RWPE1 (cell line): ENCODE measurements around the gene RPAP3.

ENCODE experiments used
- CTCF ChIA-PET: fragments of 350-600 bp; sonication (Branson Sonifier 250); formaldehyde crosslinking; extraction: SDS; loops from one replicate; lab custom pipeline; 2021; lab: Yijun Ruan, JAX
- POLR2A ChIA-PET: fragments of 400-600 bp; formaldehyde crosslinking; extraction: SDS; loops from one replicate; lab custom pipeline; 2020; ENCODE audit warnings: antibody characterized with exemption; ENCODE audit not compliant: low non-redundant PET; lab: Yijun Ruan, JAX
- DNase-seq: peaks from one replicate; pipeline ENCODE4 v3.0.0; 2012; ENCODE audit warnings: low spot score
- H3K27ac ChIP-seq: fragments of 450-650 bp; 2 replicates; pipeline ENCODE4 v1.5.1; 2017
- CTCF ChIP-seq: fragments of 450-650 bp; conservative IDR thresholded peaks from 2 replicates; pipeline ENCODE4 v1.5.1; 2017; ENCODE audit warnings: low read depth, mild to moderate bottlenecking

RPAP3 gene

DNA sequence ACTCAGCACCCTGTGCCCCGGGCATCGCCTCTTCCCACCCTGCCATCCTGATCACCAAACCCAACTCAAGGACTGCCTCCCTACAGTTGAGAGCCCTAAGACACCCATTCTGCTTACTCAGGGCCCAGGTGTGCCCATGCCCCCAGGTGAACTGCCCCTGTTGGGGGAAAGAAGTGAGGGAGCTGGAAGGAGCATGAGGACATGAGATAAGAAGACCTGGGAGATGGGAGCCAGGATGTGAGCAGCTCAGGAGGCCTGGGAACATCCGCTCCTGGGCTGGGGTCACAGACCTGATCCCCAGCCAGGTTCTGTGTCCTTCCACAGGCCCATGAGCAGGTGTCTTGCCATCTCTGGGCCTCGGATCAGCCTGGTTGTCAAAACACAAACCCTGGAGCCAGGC is 46.3 kb upstream of the RPAP3 start:
- H3K27ac ChIP-seq = peak overlapping the region; percentile 93
- no peak for TF ChIP-seq CTCF
- ChIA-PET CTCF (interaction anchor here (0.9 to 5.2 kb wide), 2 partner anchors 9 to 20 kb away, joined by 3 to 36 read pairs; no protein-coding TSS in a partner anchor), POLR2A (no interaction called here)
- DNase-seq = no peak

DNA sequence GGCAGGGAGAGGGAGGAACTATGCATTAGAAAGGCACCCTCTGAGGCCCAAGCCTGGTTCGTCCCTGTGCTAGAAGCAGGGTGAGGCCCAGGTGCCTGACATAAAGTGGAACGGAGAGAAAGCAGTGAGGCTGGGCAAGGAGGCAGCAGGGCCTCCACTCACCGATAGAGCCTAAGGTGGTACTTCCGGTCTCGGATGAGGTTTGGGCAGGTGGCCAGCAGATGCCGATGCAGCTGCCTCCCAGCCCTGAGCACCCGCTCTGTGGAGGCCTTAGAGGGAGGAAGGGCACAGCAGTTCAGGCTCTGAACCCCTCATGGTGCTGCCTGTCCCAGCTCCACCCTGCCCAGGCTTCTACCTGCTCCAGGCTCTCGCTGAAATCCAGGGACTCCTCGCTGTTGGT is 45.7 kb upstream of the RPAP3 start:
- peak overlapping the region; percentile 93 for H3K27ac ChIP-seq

DNA sequence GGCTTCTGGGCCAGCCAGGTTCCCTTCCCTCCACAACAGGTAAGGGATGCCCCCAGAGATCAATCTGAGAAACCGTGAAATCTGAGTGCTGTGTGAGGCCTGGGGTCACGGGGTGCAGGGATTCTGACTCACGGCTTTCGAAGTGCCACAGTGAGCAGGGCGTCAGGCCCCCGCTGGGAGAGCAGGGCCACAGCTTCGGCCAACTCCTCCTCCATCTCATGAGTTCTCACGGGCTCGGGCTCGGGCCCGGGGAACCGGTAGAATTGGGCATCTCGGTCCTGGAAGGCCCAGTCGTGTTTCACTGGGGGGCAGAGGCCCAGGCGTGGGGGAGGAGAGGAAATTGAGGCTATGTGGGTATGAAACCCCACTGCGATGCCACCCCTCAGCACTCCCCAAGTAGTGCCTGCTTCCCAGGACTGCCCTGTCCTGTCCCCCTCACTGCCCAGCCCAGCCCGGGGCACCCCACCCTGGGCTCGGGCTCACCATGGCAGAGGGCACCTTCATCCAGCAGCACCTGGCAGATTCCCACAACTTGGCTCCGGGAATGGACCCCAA is 45.2 kb upstream of the RPAP3 start:
- POLR2A ChIA-PET = no interaction called here
- peak overlapping the region; percentile 93 for H3K27ac ChIP-seq
- TF ChIP-seq CTCF = no peak
- CTCF ChIA-PET = interaction anchor here (0.9 kb wide), 1 partner anchor 21 kb away, joined by 3 read pairs; no protein-coding TSS in a partner anchor
- no peak for DNase-seq

More for the DNA sequence above, 45.7 kb upstream of the RPAP3 start:
- CTCF ChIA-PET = interaction anchor here (0.9 kb wide), 1 partner anchor 21 kb away, joined by 3 read pairs; no protein-coding TSS in a partner anchor
- no peak for DNase-seq
- POLR2A ChIA-PET = no interaction called here
- TF ChIP-seq CTCF = no peak

DNA sequence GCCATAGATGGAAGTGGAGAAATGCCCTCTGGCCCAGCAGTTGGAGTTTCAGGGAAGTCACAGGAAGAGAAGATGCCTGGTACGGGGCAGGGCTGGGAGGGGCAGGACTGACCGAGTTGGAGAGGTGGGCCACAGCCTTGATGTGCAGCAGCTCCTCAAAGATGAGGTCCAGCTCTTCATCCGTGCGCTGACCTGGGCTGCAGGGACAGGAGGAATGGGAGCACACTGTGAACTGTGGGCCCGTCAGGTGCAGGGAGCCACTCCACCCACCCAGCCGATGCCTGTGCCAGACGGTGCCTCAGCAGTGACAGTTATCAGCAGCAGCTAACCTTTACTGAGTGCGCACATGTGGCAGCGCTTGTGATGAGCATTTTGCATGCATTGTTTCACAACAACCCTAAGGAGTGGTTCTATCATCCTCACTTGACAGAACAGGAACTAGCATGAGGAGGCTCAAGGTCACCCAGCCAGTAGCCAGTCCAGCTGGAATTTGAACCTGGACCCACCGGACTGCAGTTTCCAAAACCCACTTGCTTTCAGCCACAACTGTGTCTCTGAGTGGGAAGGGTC is 44.5 kb upstream of the RPAP3 start:
- no peak for DNase-seq

GRCh38 chr12:47748899-47749298 is 43.1 kb upstream of the RPAP3 start:
- CTCF ChIA-PET = interaction anchor here (0.6 to 0.8 kb wide), 2 partner anchors 22 to 519 kb away, joined by 3 read pairs; no protein-coding TSS in a partner anchor
- TF ChIP-seq CTCF = no peak
- no peak for DNase-seq
- no peak overlapping the region for H3K27ac ChIP-seq
- POLR2A ChIA-PET = no interaction called here

More for the DNA sequence above, 44.5 kb upstream of the RPAP3 start:
- CTCF ChIA-PET = no interaction called here
- POLR2A ChIA-PET = no interaction called here
- H3K27ac ChIP-seq = peak overlapping the region; percentile 93
- TF ChIP-seq CTCF = no peak

DNA sequence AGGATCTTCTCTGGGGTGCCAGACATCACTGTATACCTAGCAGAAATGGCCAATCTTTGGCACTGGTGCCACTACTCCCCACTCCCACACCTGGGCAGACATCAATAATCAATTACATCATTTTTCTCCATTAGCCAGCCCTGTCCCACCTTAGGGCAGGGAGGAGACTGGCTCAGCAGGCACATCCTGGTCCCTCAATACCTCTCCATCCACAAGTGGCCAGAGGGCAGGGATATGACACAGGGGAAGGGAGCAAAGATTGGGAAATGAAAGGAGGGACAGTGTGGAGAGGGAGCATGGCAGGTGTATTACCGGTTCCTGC is 42.6 kb upstream of the RPAP3 start:
- ChIA-PET POLR2A (no interaction called here), CTCF (interaction anchor here (0.5 to 0.8 kb wide), 3 partner anchors 21 to 519 kb away, joined by 3 read pairs; no protein-coding TSS in a partner anchor)
- no peak for DNase-seq
- H3K27ac ChIP-seq = no peak overlapping the region
- no peak for TF ChIP-seq CTCF
